HG03460 (cell line): ENCODE results near the gene CAPN13.

ENCODE experiments used
- ATAC-seq: cut with Tn5 transposase; IDR thresholded peaks from one replicate; pipeline ENCODE4 v1.9.1; 2021; ENCODE audit not compliant: unreplicated experiment

CAPN13 gene

DNA sequence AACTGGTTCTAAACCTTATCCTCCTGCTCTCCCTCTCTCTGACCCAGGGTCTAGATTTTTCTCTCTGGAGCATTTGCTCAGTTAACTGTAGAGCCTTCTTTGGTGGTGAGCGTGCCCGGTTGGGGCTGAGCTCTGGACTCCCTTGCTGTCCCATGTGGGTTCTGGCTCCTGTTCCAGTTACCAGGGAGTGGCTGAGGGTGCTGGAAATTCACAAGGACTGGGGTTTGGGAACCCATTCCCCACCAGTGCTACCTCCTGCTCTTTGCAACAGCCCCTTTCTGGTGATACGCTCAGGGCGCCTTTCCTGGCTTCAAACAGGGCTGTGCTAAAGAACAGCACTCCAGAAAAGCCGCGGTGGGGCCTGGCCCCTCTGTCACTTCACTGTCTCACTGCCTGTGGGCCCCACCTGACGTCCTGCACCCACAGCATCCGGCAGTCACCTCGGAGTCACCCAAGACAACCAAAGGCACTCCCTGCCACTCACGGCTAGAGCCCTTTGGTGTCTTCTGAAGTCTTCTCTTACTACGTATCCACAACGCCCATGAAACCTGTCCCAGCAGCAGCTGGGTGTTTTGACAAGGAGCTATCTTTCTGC is 41.3 kb downstream of the CAPN13 start:
- ATAC-seq: no peak

DNA sequence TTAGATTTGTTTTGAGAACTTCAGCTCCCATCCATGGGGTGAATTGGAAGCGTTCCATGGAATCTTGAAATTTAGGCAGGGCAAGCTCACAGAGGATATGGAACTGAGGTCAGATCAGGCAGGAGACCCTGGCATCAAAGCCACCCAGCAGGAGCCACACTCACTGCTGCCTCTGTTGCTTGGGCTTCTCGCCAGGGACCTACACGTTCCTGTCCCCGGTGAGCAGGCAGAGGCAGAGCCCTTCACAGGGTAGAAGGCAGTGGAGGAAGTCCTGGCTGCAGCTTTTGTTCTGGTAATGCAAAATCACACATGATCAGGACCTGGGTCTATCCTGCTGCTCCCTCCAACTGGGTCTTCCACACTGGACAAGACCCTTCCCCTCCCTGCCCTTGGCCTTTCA is 42.1 kb downstream of the CAPN13 start:
- ATAC-seq: no peak

DNA sequence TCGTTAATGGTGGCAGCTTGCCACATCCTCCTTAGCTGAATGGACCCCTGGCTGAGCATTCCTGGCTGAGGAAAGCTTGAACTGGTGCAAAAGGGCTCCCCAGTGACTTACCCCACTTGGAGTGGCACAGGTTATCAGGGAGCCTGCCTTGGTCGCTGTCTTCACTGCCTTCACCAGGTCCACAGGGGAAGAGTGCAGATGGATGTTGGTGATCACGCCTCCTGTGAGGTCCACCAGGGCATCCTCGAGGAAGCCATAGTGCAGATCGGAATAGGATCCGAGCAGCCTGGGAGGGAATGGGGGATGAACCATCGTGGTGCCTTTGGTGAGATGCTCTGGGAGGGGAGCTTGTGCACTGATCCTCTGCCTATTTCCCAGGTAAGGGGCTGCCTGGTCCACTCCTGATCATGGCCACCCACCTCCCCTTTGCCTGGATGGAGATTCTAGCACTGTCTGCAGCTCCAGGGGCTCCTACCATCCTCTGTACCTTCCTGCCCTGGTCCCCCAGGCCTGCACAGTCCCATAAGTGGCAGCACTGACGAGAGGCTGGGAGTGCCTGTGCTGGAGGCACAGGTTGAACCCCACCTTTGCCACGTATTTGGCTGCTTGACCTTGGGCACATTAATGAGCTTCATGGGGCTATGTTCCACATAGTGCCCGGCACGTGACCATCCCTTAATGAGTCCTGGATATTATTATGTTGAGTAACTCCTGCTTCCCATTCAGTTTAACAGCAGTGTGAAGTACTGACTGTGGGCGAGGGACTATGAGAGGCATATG is 43.0 kb downstream of the CAPN13 start:
- ATAC-seq: no peak

DNA sequence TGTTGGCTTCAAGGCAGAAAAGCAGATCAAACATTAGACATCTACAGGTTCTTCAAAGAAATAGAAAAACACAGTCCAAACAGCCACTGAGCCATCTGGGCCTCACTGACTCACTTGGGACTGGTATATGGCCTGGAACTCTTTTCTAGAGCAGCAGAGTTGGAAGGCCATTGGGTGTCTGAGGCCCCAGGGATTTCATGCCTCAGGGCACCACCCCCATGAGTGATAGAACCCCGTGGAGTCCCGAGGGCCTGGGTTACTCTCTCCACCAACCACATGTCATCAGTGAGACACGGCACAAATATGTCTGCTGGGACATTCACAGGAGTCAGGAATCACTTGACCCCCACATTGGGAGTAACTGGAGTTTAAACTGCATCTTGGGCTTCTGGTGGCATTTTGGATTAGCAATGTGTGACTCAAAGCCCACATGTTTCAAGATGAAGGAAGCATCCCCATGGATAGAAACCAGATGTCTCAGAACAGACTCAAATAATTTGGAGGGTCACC is 44.0 kb downstream of the CAPN13 start:
- no peak for ATAC-seq

DNA sequence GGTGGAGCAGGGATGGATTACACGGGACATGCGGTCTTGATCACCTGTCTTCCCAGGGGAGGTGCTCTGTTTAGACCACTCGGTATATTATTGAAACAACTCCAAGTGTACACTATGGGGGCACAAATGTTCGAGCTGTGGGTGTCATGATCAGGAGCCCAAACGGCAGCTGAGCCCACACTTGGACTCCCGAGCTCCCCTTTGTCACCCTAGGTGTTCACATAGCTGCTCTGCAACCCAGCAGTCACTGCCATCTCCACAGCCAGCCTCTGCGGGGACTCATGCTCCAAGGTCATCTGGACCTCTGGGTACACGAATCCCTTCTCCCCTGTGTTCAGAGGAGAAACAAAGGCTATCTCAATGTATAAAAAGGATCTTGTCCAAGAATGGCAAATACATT is 46.0 kb downstream of the CAPN13 start:
- no peak for ATAC-seq

DNA sequence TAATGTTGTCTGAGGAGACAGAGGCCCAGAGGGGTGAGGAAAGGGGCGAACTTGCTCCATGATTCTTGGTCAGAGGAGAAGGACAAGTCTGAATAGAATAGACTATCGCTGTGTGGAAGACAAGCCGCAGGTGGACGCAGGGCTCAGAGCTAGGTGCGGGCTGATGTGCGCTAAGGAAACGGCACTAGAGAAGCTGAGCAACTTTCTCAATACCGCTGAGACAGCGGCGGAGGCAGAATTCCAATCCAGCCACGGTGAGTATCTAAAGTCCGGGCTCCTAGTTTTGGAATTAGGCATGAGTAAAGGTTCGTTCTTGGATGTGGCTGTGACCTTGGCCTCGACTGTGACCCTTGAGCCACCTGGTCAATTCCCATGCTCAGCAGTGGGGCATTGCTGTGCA is 47.8 kb downstream of the CAPN13 start:
- ATAC-seq: no peak

DNA sequence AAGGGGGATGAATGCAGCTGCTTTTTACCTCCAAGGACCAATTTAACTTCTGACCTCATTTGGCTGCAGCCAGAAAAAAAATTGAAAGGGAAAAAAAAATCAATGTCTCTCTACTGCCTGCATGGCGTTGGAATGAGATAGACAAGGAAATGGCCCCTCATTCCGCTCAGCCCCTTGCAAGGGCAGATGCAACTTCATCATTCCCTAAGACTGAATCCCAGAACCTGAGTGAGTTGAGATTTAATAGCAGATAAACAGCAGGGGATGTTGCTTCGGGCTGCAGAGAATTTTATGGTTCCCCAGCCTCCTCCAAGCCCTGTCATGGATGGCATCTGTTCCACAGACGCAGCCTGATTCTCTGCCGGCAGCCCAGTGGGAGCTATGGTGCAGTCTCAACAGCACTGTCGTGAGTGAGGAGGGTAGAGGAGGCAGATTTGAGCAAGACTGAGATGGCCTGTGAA is 49.0 kb downstream of the CAPN13 start:
- ATAC-seq: no peak

DNA sequence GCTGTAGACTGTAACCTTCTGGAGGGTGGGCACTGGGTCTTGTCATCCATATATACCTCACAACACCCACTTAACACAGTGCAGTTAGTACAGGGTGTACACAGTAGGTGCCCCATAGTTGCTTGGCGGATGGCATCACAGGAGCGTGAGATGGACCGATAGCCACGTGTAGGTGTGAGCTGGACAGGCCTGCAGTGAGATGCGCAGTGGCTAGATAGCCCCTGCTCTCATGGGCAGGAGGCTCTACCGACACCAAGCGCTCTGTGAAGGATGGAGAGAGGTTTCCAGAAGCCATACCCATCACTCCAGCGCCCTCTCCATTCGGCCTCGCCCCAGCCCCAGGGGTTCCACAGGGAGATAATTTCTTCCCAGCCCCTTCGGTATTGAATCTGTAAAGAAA is 49.5 kb downstream of the CAPN13 start:
- ATAC-seq: no peak

DNA sequence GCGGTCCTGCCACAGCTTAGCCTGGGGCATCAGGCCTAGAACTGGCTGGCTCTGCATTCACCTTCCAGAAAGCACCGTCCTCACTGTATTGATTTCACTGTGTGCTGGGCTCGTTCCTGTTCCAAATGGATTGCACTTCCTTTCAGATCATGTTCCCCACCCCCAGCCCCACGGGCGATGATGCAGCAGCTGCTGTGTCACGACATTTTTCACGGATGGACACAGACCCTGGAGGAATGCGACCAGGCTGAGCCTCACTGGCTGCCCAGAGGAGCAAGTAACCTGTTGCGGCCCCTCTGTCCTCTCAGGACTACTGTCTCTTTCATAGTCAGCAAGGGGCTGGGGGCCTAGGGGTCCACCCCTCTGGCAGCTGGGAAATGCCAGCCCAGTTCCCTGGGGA is 50.3 kb downstream of the CAPN13 start:
- no peak for ATAC-seq

DNA sequence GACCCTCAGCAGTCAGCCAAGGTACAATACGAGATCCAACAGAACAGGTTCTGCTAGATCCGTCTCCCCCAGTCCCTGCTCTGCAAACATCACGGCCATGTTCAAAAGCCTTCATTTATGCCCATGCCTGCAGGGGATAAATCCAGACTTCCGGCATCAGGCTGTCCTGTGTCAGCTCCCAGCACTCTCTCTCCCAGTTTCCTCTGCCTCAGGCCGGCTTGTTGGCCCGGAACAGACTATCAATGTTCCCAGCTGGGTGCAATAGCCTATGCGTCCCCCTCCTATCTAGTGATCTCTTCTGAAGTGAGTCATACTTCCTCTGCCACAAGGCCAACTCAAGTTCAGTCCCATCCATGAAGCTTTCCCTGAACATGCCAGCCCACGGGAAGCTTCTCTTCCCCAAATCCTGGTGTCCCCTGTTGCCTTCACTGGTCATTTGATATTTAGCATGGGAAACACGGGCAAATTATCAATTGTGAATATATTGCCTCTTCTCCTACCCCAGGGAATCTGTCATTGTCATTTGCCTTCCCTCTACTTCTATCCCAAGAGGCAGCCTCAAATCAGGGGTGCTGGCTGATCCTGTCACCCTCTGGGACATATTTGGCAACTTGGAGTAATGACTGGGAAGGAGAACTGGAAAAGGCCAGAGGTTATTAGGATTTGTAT is 51.1 kb downstream of the CAPN13 start:
- ATAC-seq: no peak

DNA sequence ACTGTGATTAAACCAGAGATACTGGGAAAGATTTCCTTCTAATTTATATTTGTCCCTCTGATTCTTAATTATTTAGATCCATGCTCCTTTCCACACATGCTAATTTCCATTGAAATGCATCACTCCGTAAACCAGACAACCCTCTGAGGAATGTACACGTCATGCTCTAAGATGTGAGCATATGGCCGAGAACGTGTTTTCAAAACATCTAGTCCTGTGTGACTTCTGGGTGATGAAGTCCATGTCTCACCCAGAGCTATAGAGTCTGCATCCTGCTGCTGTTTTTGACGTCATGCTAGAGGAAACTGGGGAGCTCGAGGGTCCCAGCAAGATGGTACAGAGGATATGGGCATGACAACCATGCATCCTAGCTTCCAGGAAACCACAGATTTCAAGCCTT is 53.6 kb downstream of the CAPN13 start:
- ATAC-seq: no peak

DNA sequence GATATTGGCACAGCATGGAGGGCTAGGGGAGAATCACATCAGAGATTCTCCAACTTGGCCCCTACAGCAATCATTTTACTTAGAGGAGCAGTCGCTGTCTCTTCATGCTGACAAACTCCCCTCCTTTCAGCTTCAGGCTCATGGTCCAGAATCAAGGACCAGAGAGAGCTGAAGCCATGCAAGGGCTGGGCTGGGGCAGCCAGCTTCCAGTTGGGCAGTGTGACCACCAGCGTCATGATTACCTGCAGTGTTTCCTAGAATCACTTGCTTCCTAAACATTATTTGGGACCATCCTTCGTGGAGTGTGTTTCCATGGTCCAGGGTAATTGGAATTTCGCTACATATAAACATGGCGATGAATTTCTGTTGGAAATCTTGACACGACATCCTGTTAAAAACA is 54.4 kb downstream of the CAPN13 start:
- no peak for ATAC-seq

DNA sequence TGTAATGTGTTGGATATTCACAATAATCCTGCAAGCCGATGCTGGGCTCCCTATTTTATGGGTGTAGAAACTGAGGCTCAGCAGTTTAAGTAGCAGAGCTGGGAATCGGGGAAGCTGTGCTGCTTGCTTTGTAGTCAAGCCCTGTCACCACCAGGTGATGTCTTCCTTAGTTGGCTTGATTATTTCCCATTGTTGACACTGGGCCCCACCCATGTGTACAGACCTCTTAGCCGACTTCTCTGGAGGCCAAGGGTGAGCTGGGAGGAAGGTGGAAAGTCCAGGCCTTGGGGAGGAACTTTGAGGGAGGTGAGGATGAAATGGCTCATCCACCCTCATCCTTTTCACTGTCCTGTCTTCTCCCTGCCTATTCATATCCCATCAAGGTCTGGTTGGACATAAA is 60.0 kb downstream of the CAPN13 start:
- ATAC-seq: no peak

DNA sequence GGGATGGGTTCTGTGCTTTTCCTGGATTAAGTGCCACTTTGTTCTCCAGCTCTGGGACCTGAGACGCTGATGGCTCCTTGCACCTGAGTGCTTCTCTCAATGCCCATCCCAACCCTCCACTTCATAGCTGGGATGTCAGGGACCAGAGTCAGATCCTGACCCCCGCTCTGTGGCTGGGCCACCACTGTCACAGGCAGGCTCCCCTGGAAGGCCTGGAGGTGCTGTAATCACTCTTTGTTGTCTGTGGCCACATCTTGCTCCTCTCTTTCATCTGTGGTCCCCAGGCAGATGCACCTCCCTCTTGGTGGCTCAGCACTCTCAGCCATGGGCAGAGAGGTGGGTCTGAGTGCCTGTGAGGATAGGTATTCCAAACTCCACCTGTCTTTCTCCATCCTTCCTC is 62.4 kb downstream of the CAPN13 start:
- no peak for ATAC-seq

DNA sequence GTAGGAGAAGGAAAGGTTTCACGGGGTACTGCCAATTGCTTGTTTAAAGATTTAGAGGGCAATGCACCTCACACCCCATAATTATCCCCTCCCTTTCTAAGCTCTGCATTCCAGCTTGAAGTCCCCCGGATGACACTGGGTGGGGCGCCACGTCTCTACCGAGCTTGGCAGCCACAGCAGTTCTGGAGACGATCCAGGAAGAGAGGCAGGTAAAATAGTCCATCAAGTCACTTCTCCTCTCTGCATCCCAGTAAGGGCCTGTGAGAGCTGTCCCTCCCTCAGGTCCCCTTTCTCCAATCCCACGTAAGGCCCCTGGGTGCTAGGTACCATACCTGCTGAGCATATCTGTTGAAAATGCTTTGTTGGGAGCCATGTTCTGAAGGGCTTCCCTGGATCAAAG is 65.7 kb downstream of the CAPN13 start:
- no peak for ATAC-seq

DNA sequence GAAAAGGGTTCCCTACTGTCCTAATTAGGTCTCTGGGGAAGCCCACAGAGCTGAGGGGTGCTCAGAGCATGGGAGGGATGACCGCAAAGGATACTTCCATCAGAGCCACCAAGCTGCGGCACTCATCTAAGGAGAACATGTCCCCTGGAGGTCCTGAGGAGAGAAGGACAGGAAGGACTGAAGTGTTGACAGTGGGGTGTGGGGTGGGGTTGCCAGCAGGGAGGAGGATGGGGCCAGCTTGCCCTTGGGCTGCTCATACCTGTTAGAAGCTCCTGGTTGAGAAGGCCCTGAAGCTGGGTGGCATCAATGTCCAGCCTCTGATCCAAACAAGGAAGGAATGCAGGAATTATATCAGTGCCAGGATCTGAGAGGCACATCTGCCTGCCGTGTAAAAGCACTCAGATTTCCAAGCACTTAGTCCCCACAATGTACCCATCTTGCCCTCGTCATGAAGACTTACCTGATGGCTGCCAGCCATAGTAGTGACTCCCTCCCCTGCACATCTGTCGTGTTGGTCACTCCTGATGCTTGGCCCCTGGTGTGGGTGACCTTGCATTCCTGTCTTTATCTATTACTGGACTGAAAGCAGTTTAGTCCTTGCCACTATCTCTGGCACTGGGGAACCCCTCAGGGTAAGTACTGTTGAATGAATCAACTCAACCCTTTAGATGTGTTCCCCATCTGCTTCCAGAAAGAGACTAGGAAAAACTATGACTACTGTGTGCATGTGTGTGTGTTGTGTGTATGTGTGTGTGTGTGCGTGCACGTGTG is 68.9 kb downstream of the CAPN13 start:
- ATAC-seq: no peak

DNA sequence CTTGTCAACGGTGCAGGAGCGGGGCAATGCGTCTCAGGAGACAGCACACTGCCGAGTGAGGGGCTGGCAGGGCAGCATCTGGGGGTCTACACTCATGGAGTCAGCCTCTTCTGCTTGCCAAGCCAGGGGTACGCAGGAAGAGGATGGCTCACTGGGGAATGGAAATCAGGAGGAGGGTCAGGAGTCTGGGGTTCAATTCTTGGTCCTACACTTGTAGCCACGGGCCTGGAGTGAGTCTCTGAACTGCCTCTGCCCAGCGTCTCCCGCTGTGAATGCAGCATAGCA is 70.0 kb downstream of the CAPN13 start:
- ATAC-seq: no peak

DNA sequence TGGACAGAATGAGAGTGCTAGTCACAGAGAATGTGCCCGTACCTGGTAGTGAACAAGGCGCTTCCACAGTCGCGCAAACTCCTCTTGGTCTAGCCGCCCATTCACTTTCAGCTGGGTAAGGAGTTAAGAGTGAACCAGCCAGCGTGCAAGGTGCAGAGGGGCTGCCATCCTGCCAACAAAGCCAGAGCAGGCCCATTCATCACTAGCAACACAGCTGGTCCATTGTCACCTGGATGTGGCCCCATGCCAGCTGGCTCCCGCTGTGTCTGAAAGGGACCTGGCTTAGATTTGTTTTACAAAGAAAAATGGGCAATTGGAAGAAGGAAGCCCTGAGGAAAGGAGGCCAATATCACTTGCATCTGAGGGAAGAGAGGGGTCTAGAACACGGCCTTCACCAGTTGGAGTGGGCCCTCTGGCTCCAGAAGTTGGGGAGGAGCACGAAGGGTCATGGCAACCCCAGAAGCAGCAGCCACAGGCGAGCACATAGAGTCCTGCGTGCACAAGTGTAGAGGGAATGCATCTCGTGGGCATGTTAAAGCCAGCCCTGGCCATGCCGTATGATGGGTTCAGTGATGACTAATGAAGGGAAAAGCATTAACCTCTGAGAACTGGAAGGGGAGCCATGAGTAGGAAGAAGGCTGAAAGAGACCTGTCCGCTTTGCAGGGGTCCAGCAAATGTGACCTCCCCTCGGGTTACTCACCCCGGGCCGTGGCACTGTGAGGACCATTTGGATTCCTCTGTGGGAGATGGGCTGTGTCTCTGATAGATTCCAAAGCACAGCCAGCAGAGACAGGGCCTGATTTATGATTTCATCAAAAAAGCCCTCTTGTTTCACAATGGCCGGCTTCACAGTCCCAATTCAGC is 70.6 kb downstream of the CAPN13 start:
- no peak for ATAC-seq

DNA sequence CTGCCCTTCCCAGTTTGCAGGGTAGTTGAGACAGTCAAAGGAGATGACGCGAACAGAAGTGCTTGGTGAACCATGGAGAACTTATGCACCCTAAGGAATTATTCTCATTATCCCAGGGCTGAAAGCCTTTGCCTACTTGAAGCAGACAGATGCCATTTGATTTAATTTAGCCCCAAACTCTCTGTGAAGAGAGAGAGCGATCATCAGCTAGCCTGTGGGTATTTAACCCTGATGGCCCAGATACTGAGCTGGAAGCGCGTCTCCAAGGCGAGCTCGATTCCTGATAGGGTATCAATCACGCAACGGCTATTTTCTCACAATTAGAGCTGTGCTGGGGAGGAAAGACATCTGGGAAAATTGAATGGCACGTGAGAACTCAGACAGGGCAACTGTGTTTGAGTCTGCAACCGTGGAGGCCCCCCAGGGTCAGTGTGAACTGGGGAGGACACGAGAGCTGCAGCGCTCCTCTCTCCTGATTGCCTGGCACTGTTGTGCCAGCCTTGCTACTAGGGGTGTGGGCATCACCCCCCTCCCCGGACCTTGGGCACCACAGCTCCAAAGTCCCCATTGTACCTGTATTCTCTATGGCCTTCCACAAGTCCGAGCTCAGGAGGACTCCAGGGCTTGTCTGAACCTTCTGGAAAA is 73.2 kb downstream of the CAPN13 start:
- ATAC-seq: no peak

DNA sequence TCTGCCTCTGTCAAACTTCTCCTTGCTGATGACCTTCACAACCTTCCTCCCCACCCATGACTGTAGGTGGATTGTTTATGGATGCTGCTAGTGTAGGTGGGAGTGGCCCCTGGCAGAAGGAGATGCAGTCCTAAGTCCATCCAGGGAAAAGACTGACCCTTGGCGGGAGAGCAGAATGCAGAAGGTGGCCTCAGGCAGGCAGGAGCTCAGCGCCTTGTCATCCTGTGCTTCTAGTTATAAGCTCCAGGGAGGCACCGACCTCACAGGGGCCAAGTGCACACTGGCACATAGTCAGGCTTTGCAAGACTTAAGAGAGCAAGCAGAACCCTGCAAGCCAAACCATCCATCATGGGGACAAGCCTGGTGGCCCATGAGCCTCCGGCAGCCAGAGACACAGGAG is 74.4 kb downstream of the CAPN13 start:
- ATAC-seq: no peak
